Measurements from ENCODE around the gene MKRN2. TPM values are rescaled to one million over a fixed set of nuclear protein-coding genes. Genes with fewer than 3 reads are reported as not detected.

MKRN2 gene
- total RNA-seq, 4 donors from 2014 or later: 18.5 to 35.6 (median 29.3) TPM

DNA sequence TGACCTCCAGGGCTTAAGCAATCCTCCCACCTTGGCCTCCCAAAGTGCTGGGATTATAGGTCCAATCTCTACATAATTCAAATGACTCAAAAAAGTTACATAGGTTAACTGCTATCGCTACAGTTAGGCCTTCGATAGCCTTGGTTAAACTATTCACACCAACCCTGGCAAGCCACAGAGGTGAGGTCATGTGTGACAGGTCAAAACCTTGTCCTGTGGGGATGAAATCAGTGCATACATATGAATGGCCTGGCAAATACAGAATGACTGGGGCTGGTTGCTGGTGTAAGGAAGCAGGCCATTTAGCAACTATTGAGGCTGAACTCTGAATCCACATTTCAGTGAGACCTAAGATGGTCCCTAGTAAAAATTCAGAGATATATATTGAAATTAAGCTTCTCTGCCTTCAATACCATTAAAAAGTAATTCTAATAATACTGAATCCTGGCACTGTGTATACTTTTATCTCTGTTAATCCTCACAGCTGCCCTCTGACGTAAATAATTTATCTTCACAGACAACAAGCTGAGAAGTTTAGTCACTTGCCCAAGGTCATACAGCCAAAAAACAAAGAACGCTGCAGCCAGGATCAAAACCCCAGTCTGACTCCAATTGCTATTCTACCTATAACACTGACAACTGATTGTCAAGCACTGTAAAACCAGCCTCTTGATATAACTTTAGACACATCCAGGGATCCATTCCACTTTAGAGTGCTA is 35.3 kb downstream of the MKRN2 start:
- no peak for DNase-seq (ENCODE audit: low spot score in 2 of 2)
- H3K4me3 ChIP-seq (ENCODE audit: low read depth, poor library complexity, severe bottlenecking): no peak overlapping the region
- WGBS, 2 donors: 91% methylated on average over 4 of the region's 4 CpGs
- intact Hi-C loops (cut with DNase I; ENCODE audit: low total_unique reads): no loop called here
- TF ChIP-seq, protein P1, sequence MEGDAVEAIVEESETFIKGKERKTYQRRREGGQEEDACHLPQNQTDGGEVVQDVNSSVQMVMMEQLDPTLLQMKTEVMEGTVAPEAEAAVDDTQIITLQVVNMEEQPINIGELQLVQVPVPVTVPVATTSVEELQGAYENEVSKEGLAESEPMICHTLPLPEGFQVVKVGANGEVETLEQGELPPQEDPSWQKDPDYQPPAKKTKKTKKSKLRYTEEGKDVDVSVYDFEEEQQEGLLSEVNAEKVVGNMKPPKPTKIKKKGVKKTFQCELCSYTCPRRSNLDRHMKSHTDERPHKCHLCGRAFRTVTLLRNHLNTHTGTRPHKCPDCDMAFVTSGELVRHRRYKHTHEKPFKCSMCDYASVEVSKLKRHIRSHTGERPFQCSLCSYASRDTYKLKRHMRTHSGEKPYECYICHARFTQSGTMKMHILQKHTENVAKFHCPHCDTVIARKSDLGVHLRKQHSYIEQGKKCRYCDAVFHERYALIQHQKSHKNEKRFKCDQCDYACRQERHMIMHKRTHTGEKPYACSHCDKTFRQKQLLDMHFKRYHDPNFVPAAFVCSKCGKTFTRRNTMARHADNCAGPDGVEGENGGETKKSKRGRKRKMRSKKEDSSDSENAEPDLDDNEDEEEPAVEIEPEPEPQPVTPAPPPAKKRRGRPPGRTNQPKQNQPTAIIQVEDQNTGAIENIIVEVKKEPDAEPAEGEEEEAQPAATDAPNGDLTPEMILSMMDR (IDR thresholded peaks at IDR 0.05): no peak
- no peak for TF ChIP-seq POLR2A (IDR thresholded peaks at IDR 0.05)

DNA sequence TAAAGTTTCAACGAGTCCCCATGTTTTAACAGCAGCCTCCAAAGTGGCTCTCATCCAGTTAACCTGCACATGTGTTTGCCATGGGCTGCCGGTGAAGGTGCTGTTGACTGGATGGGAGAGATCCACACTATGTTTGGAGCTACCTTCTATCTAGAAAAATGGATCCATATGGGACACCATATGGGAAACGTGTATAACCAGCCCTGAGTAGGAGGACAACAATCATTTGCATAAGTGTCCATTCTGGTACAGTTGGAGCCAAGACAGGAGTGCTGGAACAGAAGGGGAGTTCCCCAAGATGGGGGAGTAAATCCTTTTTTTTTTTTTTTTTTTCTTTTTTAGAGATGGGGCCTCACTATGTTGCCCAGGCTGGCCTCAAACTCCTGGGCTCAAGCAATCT is 36.6 kb downstream of the MKRN2 start:
- intact Hi-C loops (cut with DNase I; ENCODE audit: low total_unique reads): no loop called here
- TF ChIP-seq, protein P1 (IDR thresholded peaks at IDR 0.05): no peak
- no peak for TF ChIP-seq POLR2A (IDR thresholded peaks at IDR 0.05)
- 78% methylated on average over 3 of the region's 3 CpGs for WGBS, 2 donors
- no peak overlapping the region for H3K4me3 ChIP-seq (ENCODE audit: low read depth, poor library complexity, severe bottlenecking)
- no peak for DNase-seq (ENCODE audit: low spot score in 2 of 2)

GRCh38 chr3:12598890-12599289 is 42.0 kb downstream of the MKRN2 start:
- intact Hi-C loops (cut with DNase I; ENCODE audit: low total_unique reads): no loop called here
- TF ChIP-seq, protein P1 (IDR thresholded peaks at IDR 0.05): no peak
- TF ChIP-seq POLR2A (IDR thresholded peaks at IDR 0.05): no peak
- no peak for DNase-seq (ENCODE audit: low spot score in 2 of 2)
- no peak overlapping the region for H3K4me3 ChIP-seq (ENCODE audit: low read depth, poor library complexity, severe bottlenecking)

GRCh38 chr3:12601072-12601471 is 44.2 kb downstream of the MKRN2 start:
- no peak for TF ChIP-seq POLR2A (IDR thresholded peaks at IDR 0.05)
- TF ChIP-seq, protein P1 (IDR thresholded peaks at IDR 0.05): no peak
- 56 to 63% methylated on average over 1 of the region's 1 CpG for WGBS, 2 donors
- no peak for DNase-seq (ENCODE audit: low spot score in 2 of 2)
- H3K4me3 ChIP-seq (ENCODE audit: low read depth, poor library complexity, severe bottlenecking): no peak overlapping the region
- intact Hi-C loops (cut with DNase I; ENCODE audit: low total_unique reads): no loop called here

DNA sequence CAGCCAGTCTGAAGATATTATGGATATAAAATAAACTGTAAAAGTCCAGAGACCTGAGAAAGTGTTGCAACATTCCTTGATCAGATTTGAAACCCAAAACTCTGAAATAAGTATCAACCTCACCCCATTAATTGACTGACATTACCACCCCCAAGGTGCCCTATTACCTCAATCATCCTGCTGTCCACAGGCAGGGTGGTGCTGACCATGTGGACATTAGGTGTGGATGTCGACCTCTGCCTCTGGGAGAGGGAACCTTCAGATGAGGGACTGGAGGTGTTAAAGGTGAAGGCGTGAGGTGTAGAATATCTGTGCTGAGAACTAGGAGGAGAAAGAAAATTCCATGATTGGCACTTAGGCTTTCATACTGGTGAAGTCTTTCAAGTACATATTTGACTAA is 47.1 kb downstream of the MKRN2 start:
- no peak for DNase-seq (ENCODE audit: low spot score in 2 of 2)
- no peak for TF ChIP-seq POLR2A (IDR thresholded peaks at IDR 0.05)
- TF ChIP-seq, protein P1 (IDR thresholded peaks at IDR 0.05): no peak
- H3K4me3 ChIP-seq (ENCODE audit: low read depth, poor library complexity, severe bottlenecking): no peak overlapping the region
- WGBS, 2 donors: 89% methylated on average over 2 of the region's 2 CpGs
- intact Hi-C loops (cut with DNase I; ENCODE audit: low total_unique reads): no loop called here

DNA sequence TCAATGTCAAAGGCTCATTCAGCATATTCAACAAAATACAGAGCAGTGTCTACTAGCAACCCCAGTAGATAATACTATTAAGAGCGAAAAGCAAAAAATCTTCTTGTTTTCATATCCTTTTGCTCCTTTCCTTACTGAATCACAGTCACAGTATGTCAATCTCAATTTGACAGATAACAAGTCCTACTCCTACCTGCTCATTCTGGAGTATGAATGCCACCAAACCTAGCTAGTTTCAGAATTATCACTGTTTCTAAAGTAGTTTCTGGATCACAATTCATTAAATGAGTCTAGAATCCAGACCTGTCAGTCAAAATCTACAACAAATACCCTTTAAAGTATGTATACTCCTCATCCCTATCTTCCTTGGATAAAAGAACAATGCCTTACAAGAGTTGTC is 51.5 kb downstream of the MKRN2 start:
- intact Hi-C loops (cut with DNase I; ENCODE audit: low total_unique reads): no loop called here
- H3K4me3 ChIP-seq (ENCODE audit: low read depth, poor library complexity, severe bottlenecking): no peak overlapping the region
- WGBS, 2 donors: 100% methylated on average over 1 of the region's 1 CpG
- TF ChIP-seq, protein P1 (IDR thresholded peaks at IDR 0.05): no peak
- TF ChIP-seq POLR2A (IDR thresholded peaks at IDR 0.05): no peak
- no peak for DNase-seq (ENCODE audit: low spot score in 2 of 2)

Measured in lower leg skin (tissue), 4 donors.